Mesendoderm (in vitro differentiated cells): ENCODE results near the gene ZDHHC8.

Source experiments
- DNase-seq: peaks from one replicate; pipeline ENCODE4 v3.0.0; 2013
- H2AK5ac ChIP-seq: 2 replicates; pipeline ENCODE4 v1.6.1; 2013; ENCODE audit warnings: low read length, inconsistent platforms
- H2BK120ac ChIP-seq: 2 replicates; pipeline ENCODE4 v1.6.1; 2013; ENCODE audit warnings: low read depth, mild to moderate bottlenecking, low read length, moderate library complexity, mixed read lengths
- H2BK15ac ChIP-seq: replicated peaks from 2 replicates; pipeline ENCODE4 v1.6.1; 2013; ENCODE audit warnings: low read depth, mild to moderate bottlenecking, moderate library complexity
- H2BK5ac ChIP-seq: 2 replicates; pipeline ENCODE4 v1.6.1; 2013; ENCODE audit warnings: low read length, inconsistent platforms
- H3K18ac ChIP-seq: 2 replicates; pipeline ENCODE4 v1.6.1; 2013; ENCODE audit warnings: mild to moderate bottlenecking, low read length, mixed read lengths
- H3K23ac ChIP-seq: one replicate; pipeline ENCODE4 v1.6.1; 2013; ENCODE audit warnings: low read length
- H3K27ac ChIP-seq: 2 replicates; pipeline ENCODE4 v1.5.1; 2013; ENCODE audit warnings: low read depth, mild to moderate bottlenecking, inconsistent platforms, low read length, moderate library complexity
- H3K27me3 ChIP-seq: 2 replicates; pipeline ENCODE4 v1.6.1; 2013; ENCODE audit warnings: low read length, control low read depth, mild to moderate bottlenecking, inconsistent platforms; ENCODE audit not compliant: insufficient read depth, poor library complexity
- H3K36me3 ChIP-seq: 2 replicates; pipeline ENCODE4 v1.6.1; 2013; ENCODE audit warnings: low read length, inconsistent platforms; ENCODE audit not compliant: control insufficient read depth, insufficient read depth
- H3K4ac ChIP-seq: one replicate; pipeline ENCODE4 v1.6.1; 2013; ENCODE audit warnings: low read depth, mild to moderate bottlenecking, low read length, moderate library complexity
- H3K4me1 ChIP-seq: 2 replicates; pipeline ENCODE4 v1.6.1; 2013; ENCODE audit warnings: low read depth, low read length, inconsistent platforms; ENCODE audit not compliant: control insufficient read depth
- H3K4me2 ChIP-seq: 2 replicates; pipeline ENCODE4 v1.6.1; 2013; ENCODE audit warnings: low read length
- H3K4me3 ChIP-seq: 2 replicates; pipeline ENCODE4 v1.5.1; 2013; ENCODE audit warnings: mild to moderate bottlenecking, low read length
- H3K56ac ChIP-seq: one replicate; pipeline ENCODE4 v1.6.1; 2013; ENCODE audit warnings: low read length
- H3K79me1 ChIP-seq: 2 replicates; pipeline ENCODE4 v1.6.1; 2013; ENCODE audit warnings: low read length, inconsistent platforms
- H3K79me2 ChIP-seq: 2 replicates; pipeline ENCODE4 v1.6.1; 2013; ENCODE audit warnings: mild to moderate bottlenecking, low read length; ENCODE audit not compliant: control insufficient read depth, insufficient read depth
- H3K9ac ChIP-seq: 2 replicates; pipeline ENCODE4 v1.6.1; 2013; ENCODE audit warnings: low read length, inconsistent platforms
- H4K5ac ChIP-seq: one replicate; pipeline ENCODE4 v1.6.1; 2013; ENCODE audit warnings: low read length
- H4K8ac ChIP-seq: one replicate; pipeline ENCODE4 v1.6.1; 2013; ENCODE audit warnings: low read depth, mild to moderate bottlenecking, control low read depth, low read length, moderate library complexity
- WGBS: extraction: QIAGEN DNeasy Blood & Tissue Kit; methylation state at CpG from one replicate; pipeline ENCODE4 v1.1.7; 2013; ENCODE audit warnings: low lambda C conversion rate, missing lambda C conversion rate; ENCODE audit not compliant: insufficient coverage; ENCODE audit errors: extremely low coverage; 5-methylcytosine and 5-hydroxymethylcytosine counted together

The ZDHHC8 gene

DNA sequence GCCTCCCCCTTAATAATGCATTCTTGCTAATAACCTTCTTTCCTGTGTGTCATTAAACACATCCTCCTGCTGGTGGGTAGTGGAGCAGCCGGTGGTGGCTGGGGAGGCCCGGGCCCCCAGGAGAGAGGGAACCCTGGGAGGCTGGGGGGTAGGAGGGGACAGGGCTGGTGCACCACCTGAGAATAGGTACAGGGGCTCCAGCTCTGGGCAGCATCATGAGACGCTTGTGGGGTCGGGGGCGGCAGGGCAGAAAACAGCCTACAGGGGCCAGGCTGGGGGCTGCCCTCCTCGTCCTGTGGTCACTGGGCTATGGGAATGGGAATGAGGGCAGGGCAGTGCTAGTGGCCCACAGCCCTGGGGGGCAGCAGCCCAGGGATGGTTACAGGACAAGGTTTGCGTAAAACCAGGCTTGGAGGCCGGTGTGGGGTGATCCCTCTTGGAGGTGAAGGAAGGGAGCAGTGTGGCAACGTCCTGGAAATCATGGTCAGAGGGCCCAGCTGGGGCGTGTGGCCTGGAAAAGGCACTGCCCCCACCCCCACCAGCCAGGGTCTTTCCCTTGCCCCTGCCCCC lies 37.7 kb downstream of the ZDHHC8 start:
- Histone ChIP-seq H3K4ac (no peak overlapping the region), H2BK120ac (no peak overlapping the region), H3K27me3 (no peaks in the 10 kb centered on the region), H2AK5ac (no peak overlapping the region), H3K56ac (no peak overlapping the region), H3K18ac (no peak overlapping the region), H3K4me2 (no peak overlapping the region), H2BK15ac (no peak overlapping the region), H3K4me3 (no peak overlapping the region), H2BK5ac (no peak overlapping the region), H3K27ac (no peak overlapping the region), H4K5ac (no peak overlapping the region), H3K9ac (no peak overlapping the region), H3K79me1 (no peaks in the 10 kb centered on the region), H3K4me1 (no peaks in the 10 kb centered on the region), H4K8ac (no peak overlapping the region), H3K36me3 (no peaks in the 10 kb centered on the region), H3K23ac (no peak overlapping the region), H3K79me2 (no peaks in the 10 kb centered on the region)
- DNase-seq = no peak
- no CpG with 5 or more reads among the region's 10 CpGs for WGBS

DNA sequence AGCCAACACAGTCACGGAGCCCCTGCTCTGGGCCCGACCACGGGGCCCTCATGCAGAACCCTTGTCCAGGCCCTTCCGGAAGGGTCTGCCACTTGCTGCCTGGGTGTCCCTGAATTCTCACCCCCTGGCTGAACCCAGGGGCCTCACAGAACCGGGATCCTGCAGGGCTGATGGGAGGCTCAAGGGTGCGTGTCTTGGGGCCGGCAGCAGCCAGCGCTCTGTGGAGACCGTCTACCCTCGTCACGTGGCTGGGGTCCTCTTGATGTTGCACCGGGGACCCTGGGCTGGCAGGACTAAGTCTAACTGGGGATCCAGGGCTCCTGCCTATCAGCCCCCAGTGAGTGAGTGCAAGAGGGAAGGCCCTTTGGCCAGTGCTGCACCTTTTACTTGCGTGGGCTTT lies 38.6 kb downstream of the ZDHHC8 start:
- no peak overlapping the region for H4K5ac ChIP-seq
- H3K79me2 ChIP-seq = no peaks in the 10 kb centered on the region
- no peaks in the 10 kb centered on the region for H3K79me1 ChIP-seq
- no CpG with 5 or more reads among the region's 13 CpGs for WGBS
- H2BK15ac ChIP-seq = no peak overlapping the region
- no peak overlapping the region for H3K4me2 ChIP-seq
- H4K8ac ChIP-seq = no peak overlapping the region
- no peaks in the 10 kb centered on the region for H3K36me3 ChIP-seq
- no peak overlapping the region for H2BK5ac ChIP-seq
- no peak overlapping the region for H3K27ac ChIP-seq
- H2AK5ac ChIP-seq = no peak overlapping the region
- H3K4ac ChIP-seq = no peak overlapping the region
- H2BK120ac ChIP-seq = no peak overlapping the region
- no peak for DNase-seq
- no peak overlapping the region for H3K4me3 ChIP-seq
- no peak overlapping the region for H3K56ac ChIP-seq
- H3K23ac ChIP-seq = no peak overlapping the region
- no peak overlapping the region for H3K18ac ChIP-seq
- no peak overlapping the region for H3K9ac ChIP-seq
- no peaks in the 10 kb centered on the region for H3K4me1 ChIP-seq
- H3K27me3 ChIP-seq = no peaks in the 10 kb centered on the region

DNA sequence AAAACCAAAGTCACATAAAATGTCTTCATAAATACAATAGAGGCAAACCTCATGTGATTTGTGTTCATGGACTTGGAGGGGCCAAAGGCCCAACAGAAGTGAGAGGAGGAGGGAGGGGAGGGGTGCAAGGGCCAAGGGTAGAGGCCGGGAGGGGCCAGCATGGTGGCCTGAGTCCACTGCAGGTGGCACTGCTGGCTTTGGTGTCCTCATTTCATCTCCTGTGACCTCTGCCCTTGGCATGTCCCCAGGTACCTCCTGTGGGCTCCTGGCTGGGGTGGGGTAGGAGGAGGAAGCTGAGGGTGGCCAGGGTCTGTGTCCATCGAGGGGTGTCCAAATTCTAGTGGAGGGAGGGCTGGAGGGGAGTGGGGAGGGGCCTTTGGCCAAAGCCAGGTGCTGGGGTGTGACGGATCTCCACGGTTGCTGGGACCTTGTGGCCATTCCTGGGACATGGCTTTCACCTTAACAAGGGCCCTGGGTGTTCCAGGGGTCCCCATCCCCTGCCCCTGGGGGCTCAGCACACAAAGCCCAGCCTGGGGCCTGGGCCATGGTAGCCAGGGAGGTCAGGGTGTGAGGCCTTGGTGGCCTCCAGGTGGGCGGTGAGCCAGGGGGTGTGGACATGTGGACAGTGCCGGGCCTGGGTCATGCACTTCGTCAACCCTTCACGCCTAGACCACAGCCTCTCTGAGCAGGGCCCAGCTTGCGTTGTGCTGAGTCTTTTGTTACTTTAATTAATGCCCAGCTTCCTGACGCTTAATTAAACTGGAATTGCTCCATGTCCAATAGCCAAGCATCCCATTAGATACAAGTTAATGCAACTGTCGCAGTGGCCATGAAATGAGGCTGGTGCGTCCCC lies 39.9 kb downstream of the ZDHHC8 start:
- no peaks in the 10 kb centered on the region for H3K36me3 ChIP-seq
- H3K9ac ChIP-seq = no peak overlapping the region
- H4K8ac ChIP-seq = no peak overlapping the region
- no peak overlapping the region for H2BK5ac ChIP-seq
- WGBS = no CpG with 5 or more reads among the region's 12 CpGs
- no peak overlapping the region for H3K4me2 ChIP-seq
- no peak overlapping the region for H2BK15ac ChIP-seq
- no peak overlapping the region for H3K4me3 ChIP-seq
- H3K4ac ChIP-seq = no peak overlapping the region
- H3K23ac ChIP-seq = no peak overlapping the region
- H3K27ac ChIP-seq = no peak overlapping the region
- no peak overlapping the region for H3K56ac ChIP-seq
- no peak for DNase-seq
- no peaks in the 10 kb centered on the region for H3K79me2 ChIP-seq
- no peaks in the 10 kb centered on the region for H3K79me1 ChIP-seq
- H4K5ac ChIP-seq = no peak overlapping the region
- H2BK120ac ChIP-seq = no peak overlapping the region
- H3K27me3 ChIP-seq = no peaks in the 10 kb centered on the region
- no peak overlapping the region for H2AK5ac ChIP-seq
- H3K4me1 ChIP-seq = no peaks in the 10 kb centered on the region
- no peak overlapping the region for H3K18ac ChIP-seq

DNA sequence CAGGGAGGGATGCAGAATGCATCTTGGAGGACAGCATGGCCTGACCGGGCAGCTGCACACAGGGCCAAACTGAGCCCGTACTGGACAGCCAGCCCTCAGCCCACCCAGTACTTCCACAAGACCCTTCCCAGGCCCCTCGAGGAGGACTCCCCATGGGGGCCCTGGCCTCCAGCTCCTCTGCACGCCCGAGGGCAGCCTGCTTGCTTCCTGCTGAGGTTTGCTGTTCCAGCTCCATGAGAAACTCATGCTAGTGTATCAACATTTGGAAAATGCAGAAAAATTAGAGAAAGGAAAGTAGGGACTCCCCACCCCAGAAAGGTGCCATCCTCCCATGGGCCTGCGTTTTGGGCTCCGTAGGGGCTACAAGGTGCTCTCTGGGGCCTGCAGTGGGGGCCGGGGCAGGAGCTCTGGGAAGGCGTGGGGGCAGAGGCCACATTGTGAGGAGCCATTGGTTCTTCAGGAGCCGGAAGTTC lies 40.6 kb downstream of the ZDHHC8 start:
- no peak overlapping the region for H2AK5ac ChIP-seq
- H3K27me3 ChIP-seq = no peaks in the 10 kb centered on the region
- no peak overlapping the region for H3K56ac ChIP-seq
- no peak overlapping the region for H3K23ac ChIP-seq
- H3K79me2 ChIP-seq = no peaks in the 10 kb centered on the region
- H4K8ac ChIP-seq = no peak overlapping the region
- no peak for DNase-seq
- H3K18ac ChIP-seq = no peak overlapping the region
- H3K36me3 ChIP-seq = no peaks in the 10 kb centered on the region
- H3K4me3 ChIP-seq = no peak overlapping the region
- no peak overlapping the region for H3K9ac ChIP-seq
- H2BK15ac ChIP-seq = no peak overlapping the region
- no peak overlapping the region for H2BK5ac ChIP-seq
- H3K4ac ChIP-seq = no peak overlapping the region
- H4K5ac ChIP-seq = no peak overlapping the region
- WGBS = no CpG with 5 or more reads among the region's 10 CpGs
- H3K27ac ChIP-seq = no peak overlapping the region
- no peak overlapping the region for H3K4me2 ChIP-seq
- H3K79me1 ChIP-seq = no peaks in the 10 kb centered on the region
- no peaks in the 10 kb centered on the region for H3K4me1 ChIP-seq
- no peak overlapping the region for H2BK120ac ChIP-seq

DNA sequence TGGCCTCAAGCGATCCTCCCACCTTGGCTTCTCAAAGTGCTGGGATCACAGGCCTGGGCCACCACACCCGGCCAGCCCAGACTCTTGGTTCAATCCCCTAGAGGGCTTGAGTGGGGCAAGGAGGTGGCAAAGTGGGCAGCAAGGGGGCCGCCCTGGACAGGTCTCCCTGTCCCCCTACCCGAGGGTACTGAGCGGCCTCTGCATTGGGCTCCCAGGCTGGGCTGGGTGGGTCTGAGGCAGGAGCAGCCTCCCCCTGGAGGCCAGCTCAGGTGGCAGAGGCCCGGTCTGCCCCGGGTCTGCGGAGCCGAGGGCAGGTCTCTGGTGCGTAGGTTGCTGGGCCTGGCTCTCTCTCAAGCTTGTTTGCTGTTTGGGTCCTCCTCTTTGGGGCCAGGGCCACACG lies 41.6 kb downstream of the ZDHHC8 start:
- Histone ChIP-seq H2BK5ac (no peak overlapping the region), H3K27ac (no peak overlapping the region)
- no peak for DNase-seq

More for the DNA sequence above, 41.6 kb downstream of the ZDHHC8 start:
- no peak overlapping the region for H2BK15ac ChIP-seq
- no peak overlapping the region for H2AK5ac ChIP-seq
- no peak overlapping the region for H3K4me3 ChIP-seq
- H3K27me3 ChIP-seq = no peaks in the 10 kb centered on the region
- H3K18ac ChIP-seq = no peak overlapping the region
- H3K79me1 ChIP-seq = no peaks in the 10 kb centered on the region
- H3K9ac ChIP-seq = no peak overlapping the region
- no peak overlapping the region for H3K4ac ChIP-seq
- no peak overlapping the region for H3K56ac ChIP-seq
- H3K23ac ChIP-seq = no peak overlapping the region
- H4K8ac ChIP-seq = no peak overlapping the region
- WGBS = no CpG with 5 or more reads among the region's 11 CpGs
- no peaks in the 10 kb centered on the region for H3K4me1 ChIP-seq
- H3K36me3 ChIP-seq = no peaks in the 10 kb centered on the region
- no peak overlapping the region for H3K4me2 ChIP-seq
- H3K79me2 ChIP-seq = no peaks in the 10 kb centered on the region
- H4K5ac ChIP-seq = no peak overlapping the region
- no peak overlapping the region for H2BK120ac ChIP-seq
